GM19324 (cell line): ENCODE data around the gene ZNF544.
"Not testable (repeated sequence)": the region's sequence is repeated elsewhere in the genome, so short reads cannot be mapped to it uniquely, and the experiment has no call there.

ENCODE experiments used
- ATAC-seq: cut with Tn5 transposase; IDR thresholded peaks from one replicate; pipeline ENCODE4 v1.9.1; 2021; ENCODE audit warnings: mild to moderate bottlenecking, moderate library complexity; ENCODE audit not compliant: unreplicated experiment, low FRiP score

ZNF544 gene

GRCh38 chr19:58300620-58301019 is 71.9 kb downstream of the ZNF544 start:
- no peak for ATAC-seq

- ATAC-seq = no peak
These were observed 75.5 kb downstream of the ZNF544 start for GRCh38 chr19:58304255-58304654.

DNA sequence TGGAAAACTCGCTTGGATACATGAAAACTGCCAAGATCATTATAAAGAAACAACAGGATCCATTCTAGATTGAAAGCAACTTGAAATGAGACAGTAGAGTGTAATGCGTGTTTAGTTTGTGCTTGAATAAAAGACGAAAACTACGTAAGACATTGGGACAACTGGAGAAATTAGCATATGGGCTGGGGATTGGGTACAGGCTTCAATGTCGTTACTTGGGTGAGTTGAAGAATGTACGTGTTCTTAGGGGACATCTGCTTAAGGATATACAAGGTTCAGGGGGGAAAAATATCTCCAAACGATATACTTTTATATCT is 76.0 kb downstream of the ZNF544 start:
- no peak for ATAC-seq

DNA sequence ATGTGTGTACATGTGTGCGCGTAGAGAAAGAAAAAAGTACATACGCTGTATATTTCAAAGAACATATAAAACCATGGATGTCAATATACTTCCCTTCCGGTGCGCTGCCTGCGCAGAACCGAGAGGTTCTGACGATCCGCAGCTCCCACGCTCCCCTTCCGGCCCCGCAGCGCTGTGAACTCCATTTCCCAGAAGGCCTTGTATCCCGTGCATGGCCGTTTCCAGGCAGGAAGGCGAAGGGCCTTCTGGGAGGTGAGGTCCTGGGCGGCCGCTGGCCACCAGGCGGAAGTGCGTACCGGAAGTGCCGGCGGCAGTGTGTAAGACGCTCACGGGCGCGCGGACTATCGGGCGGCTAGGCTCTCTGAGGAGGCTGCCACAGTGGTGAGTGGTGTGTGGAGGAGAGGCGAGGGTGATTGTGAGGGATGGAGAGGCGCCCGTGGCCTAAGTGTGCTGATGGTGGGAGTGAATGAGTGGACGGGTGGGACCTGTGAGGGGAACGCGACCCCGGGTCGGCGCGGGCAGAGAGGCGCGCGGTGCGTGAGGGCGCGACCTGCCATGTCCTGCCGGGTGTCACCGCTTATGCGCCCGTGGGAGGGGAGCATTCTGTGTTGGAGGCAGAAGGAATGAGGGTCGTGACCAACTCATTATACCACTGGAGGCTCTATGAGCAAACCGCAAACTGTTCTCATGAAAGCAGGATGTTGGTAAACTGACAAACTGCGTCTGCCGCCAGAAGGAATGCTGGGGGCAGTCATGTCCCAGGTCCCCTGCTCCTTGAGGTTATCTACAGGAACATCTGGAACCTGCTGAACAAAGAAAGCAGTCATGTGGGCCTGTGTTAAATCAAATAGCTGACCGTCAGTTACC is 76.6 kb downstream of the ZNF544 start, which contains the start of gene ERVK3-1:
ERVK3-1 (plus strand) TSS at position 313 of the 867 bp plus-strand sequence. CDS start 6,792 bp downstream, outside the sequence.
- ATAC-seq = peak; percentile 96

GRCh38 chr19:58305932-58306323 is 77.2 kb downstream of the ZNF544 start:
- ATAC-seq = no peak

GRCh38 chr19:58307736-58308135 is 79.0 kb downstream of the ZNF544 start:
- ATAC-seq = no peak

- ATAC-seq = not testable (repeated sequence)
These were observed 82.0 kb downstream of the ZNF544 start for GRCh38 chr19:58310685-58311084.

DNA sequence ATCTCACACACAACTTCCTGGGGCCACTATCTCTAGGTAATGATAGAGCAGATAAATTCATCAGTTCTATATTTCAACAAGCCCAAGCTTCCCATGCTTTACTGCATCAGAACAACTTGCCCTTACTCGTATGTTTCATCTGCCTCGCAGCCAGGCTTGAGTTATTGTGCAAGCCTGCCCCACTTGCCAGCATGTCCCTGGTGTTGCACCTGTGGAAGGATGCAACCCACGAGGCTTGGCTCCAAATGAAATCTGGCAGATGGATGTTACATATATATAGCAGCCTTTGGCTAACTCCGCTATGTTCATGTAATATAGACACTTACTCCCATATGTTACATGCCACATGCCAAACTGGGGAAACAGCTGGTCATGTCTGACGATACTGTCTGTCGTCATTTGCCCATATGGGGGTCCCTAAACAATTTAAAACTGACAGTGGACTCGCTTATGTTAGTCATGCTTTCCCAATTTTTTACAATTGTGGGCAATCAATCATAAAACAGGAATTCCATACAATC is 82.7 kb downstream of the ZNF544 start:
- no peak for ATAC-seq
